ENCODE results near the gene MIB2. TPM values are rescaled to one million over a fixed set of nuclear protein-coding genes. Genes with fewer than 3 reads are reported as not detected.

MIB2 gene
- total and polyA plus RNA-seq, 8 donors: 21.5 to 871 (median 137) TPM

- Histone ChIP-seq H3K27ac (no peak overlapping the region), H3K4me1 (peaks cover 0 to under 1% (median 0%) of the 10 kb centered on the region in 4 donors), H3K9me3 (no peaks in the 10 kb centered on the region), H3K4me3 (no peak overlapping the region), H3K36me3 (no peaks in the 10 kb centered on the region), H3K27me3 (peaks cover 2 to 39% (median 5%) of the 10 kb centered on the region in 3 donors)
- DNase-seq: no peak
- TF ChIP-seq POLR2A (IDR thresholded peaks at IDR 0.05): no peak
- TF ChIP-seq EP300 (IDR thresholded peaks at IDR 0.05): no peak
- no peak for TF ChIP-seq CTCF (IDR thresholded peaks at IDR 0.05)
- TF ChIP-seq POLR2AphosphoS5 (IDR thresholded peaks at IDR 0.05): no peak
- intact Hi-C loops (cut with DNase I; ENCODE audit: low total_unique reads): no loop called here
- WGBS, 5 donors: 76 to 91% (median 88%) methylated on average over 5 to 13 of the region's 13 CpGs
Observed at GRCh38 chr1:1606232-1606631, 9.1 kb upstream of the MIB2 start.

GRCh38 chr1:1609822-1610485 is 5.3 kb upstream of the MIB2 start:
- no peak for DNase-seq
- WGBS, 5 donors: 67 to 74% (median 68%) methylated on average over 12 of the region's 12 CpGs
- no peak for TF ChIP-seq EP300 (IDR thresholded peaks at IDR 0.05)
- no peak for TF ChIP-seq CTCF (IDR thresholded peaks at IDR 0.05)
- TF ChIP-seq POLR2A (IDR thresholded peaks at IDR 0.05): no peak
- TF ChIP-seq POLR2AphosphoS5 (IDR thresholded peaks at IDR 0.05): no peak

GRCh38 chr1:1610796-1611195 is 4.5 kb upstream of the MIB2 start:
- Histone ChIP-seq H3K27ac (peak overlapping the region in 3 of 5 donors; percentile 20 to 61 (median 53)), H3K4me3 (no peak overlapping the region), H3K9me3 (no peaks in the 10 kb centered on the region), H3K4me1 (peaks cover 12 to 27% (median 16%) of the 10 kb centered on the region in 4 donors), H3K36me3 (no peaks in the 10 kb centered on the region), H3K27me3 (no peaks in the 10 kb centered on the region)
- no peak for DNase-seq
- no peak for TF ChIP-seq CTCF (IDR thresholded peaks at IDR 0.05)
- no peak for TF ChIP-seq POLR2A (IDR thresholded peaks at IDR 0.05)
- TF ChIP-seq POLR2AphosphoS5 (IDR thresholded peaks at IDR 0.05): no peak
- TF ChIP-seq EP300 (IDR thresholded peaks at IDR 0.05): no peak
- WGBS, 5 donors: 74 to 82% (median 79%) methylated on average over 6 to 9 of the region's 9 CpGs
- intact Hi-C loops (cut with DNase I; ENCODE audit: low total_unique reads): no loop called here

More at GRCh38 chr1:1609822-1610485, 5.3 kb upstream of the MIB2 start:
- H3K4me1 ChIP-seq: peaks cover 12 to 27% (median 16%) of the 10 kb centered on the region in 4 donors
- H3K9me3 ChIP-seq: no peaks in the 10 kb centered on the region
- no peaks in the 10 kb centered on the region for H3K36me3 ChIP-seq
- no peak overlapping the region for H3K27ac ChIP-seq
- intact Hi-C loops (cut with DNase I; ENCODE audit: low total_unique reads): no loop called here
- H3K27me3 ChIP-seq: peaks cover 0 to 4% (median 0%) of the 10 kb centered on the region in 3 donors
- H3K4me3 ChIP-seq: no peak overlapping the region

GRCh38 chr1:1612104-1612400 is 3.2 kb upstream of the MIB2 start:
- no peak for DNase-seq
- 75 to 90% (median 85%) methylated on average over 3 of the region's 3 CpGs for WGBS, 5 donors
- Histone ChIP-seq H3K4me3 (no peak overlapping the region), H3K36me3 (no peaks in the 10 kb centered on the region), H3K27ac (peak overlapping the region in 3 of 5 donors; percentile 44 to 61 (median 53)), H3K9me3 (no peaks in the 10 kb centered on the region), H3K4me1 (peaks cover 20 to 36% (median 26%) of the 10 kb centered on the region in 4 donors), H3K27me3 (no peaks in the 10 kb centered on the region)
- TF ChIP-seq POLR2A (IDR thresholded peaks at IDR 0.05) (no peak), EP300 (IDR thresholded peaks at IDR 0.05) (no peak), POLR2AphosphoS5 (IDR thresholded peaks at IDR 0.05) (no peak), CTCF (IDR thresholded peaks at IDR 0.05) (no peak)
- intact Hi-C loops (cut with DNase I; ENCODE audit: low total_unique reads): no loop called here

Measured in stomach (tissue), 9 donors.